A549 (cell line): Measurements from ENCODE around the gene NXPH1. TPM values are rescaled to one million over a fixed set of nuclear protein-coding genes. Genes with fewer than 3 reads are reported as not detected.

Experiments used
- ATAC-seq, 2 experiments: fragments of 200-7000 bp in 1 of 2; fragments of >200 bp in 1 of 2; cut with Nextera tagmentation in 1 of 2; cut with Tn5 transposase in 1 of 2; 3 replicates each; pipeline versions ENCODE4 v1.8.0 to v1.9.1; 2018 to 2020; ENCODE audit warnings: mild to moderate bottlenecking in 1 of 2, moderate library complexity in 1 of 2
- CTCF ChIA-PET: fragments of 300-600 bp; sonication (Branson Sonifier 250); formaldehyde crosslinking; extraction: SDS; loops from one replicate; lab custom pipeline; 2021; ENCODE audit warnings: antibody characterized with exemption, inconsistent platforms; lab: Yijun Ruan, JAX
- POLR2A ChIA-PET: fragments of 350-600 bp; formaldehyde crosslinking; extraction: SDS; loops from one replicate; lab custom pipeline; 2021; ENCODE audit warnings: antibody characterized with exemption, inconsistent platforms; lab: Yijun Ruan, JAX
- DNase-seq, 2 experiments: peaks; one replicate each; pipeline versions ENCODE4 v3.0.0 to v3.0.0-alpha.2; 2011 to 2016; ENCODE audit warnings: low read depth in 1 of 2, low spot score in 1 of 2
- FAIRE-seq: peaks from 2 replicates; lab custom pipeline; 2011; peaks lifted over from hg19 to GRCh38; lab: Jason Lieb, UNC
- H3K27ac ChIP-seq, 2 experiments: fragments of >200 bp; sonication (Bioruptor Twin); formaldehyde crosslinking; 3 replicates each; pipeline ENCODE4 v1.5.1; 2016 to 2017
- H3K4me1 ChIP-seq: fragments of >200 bp; sonication (Bioruptor Twin); formaldehyde crosslinking; 3 replicates; pipeline ENCODE4 v1.6.1; 2016
- H3K4me2 ChIP-seq: fragments of >200 bp; sonication (Bioruptor Twin); formaldehyde crosslinking; 3 replicates; pipeline ENCODE4 v1.6.1; 2016
- H3K4me3 ChIP-seq: fragments of >200 bp; sonication (Bioruptor Twin); formaldehyde crosslinking; 3 replicates; pipeline ENCODE4 v1.5.1; 2016
- H3K9me3 ChIP-seq: fragments of >200 bp; sonication (Bioruptor Twin); formaldehyde crosslinking; 3 replicates; pipeline ENCODE4 v1.6.1; 2016
- BHLHE40 ChIP-seq: IDR thresholded peaks from 2 replicates; pipeline ENCODE4 v1.6.1; 2012; ENCODE audit warnings: low read depth, low read length, inconsistent platforms
- CHD2 ChIP-seq: fragments of 150-350 bp; IDR thresholded peaks from 2 replicates; pipeline ENCODE4 v1.6.1; 2014; ENCODE audit warnings: low read length; ENCODE audit not compliant: partially characterized antibody
- CHD4 ChIP-seq: fragments of 200-600 bp; sonication (generic); IDR thresholded peaks from 2 replicates; pipeline ENCODE4 v1.6.1; 2016; ENCODE audit warnings: antibody characterized with exemption, mild to moderate bottlenecking, borderline replicate concordance
- EHF ChIP-seq: fragments of 250-450 bp; sonication (Bioruptor Pico); IDR thresholded peaks from 2 replicates; pipeline ENCODE4 v1.5.0; 2020; ENCODE audit warnings: mild to moderate bottlenecking
- EHMT2 ChIP-seq: fragments of 200-600 bp; sonication (generic); IDR thresholded peaks from 2 replicates; pipeline ENCODE4 v1.6.1; 2016; ENCODE audit warnings: antibody characterized with exemption, low read depth, mild to moderate bottlenecking, moderate library complexity
- ESRRA ChIP-seq: fragments of 150-350 bp; IDR thresholded peaks from 2 replicates; pipeline ENCODE4 v1.6.1; 2014; ENCODE audit warnings: mild to moderate bottlenecking, low read length, borderline replicate concordance
- FOSL2 ChIP-seq, 2 experiments: fragments of 450-650 bp in 1 of 2; fragments of >200 bp in 1 of 2; sonication (Bioruptor Twin) in 1 of 2; formaldehyde crosslinking; IDR thresholded peaks; 2 replicates each; pipeline versions ENCODE4 v1.5.0 to v1.6.1; 2016 to 2020; ENCODE audit warnings: mild to moderate bottlenecking in 1 of 2, moderate library complexity in 1 of 2
- HEYL ChIP-seq: fragments of 250-450 bp; sonication (Bioruptor Pico); IDR thresholded peaks from 2 replicates; pipeline ENCODE4 v1.8.0; 2021; ENCODE audit warnings: mild to moderate bottlenecking, moderate library complexity
- HOXA7 ChIP-seq: fragments of 250-450 bp; sonication (Bioruptor Pico); IDR thresholded peaks from 2 replicates; pipeline ENCODE4 v1.5.0; 2020; ENCODE audit warnings: mild to moderate bottlenecking, moderate library complexity
- HOXB5 ChIP-seq: fragments of 250-450 bp; sonication (Bioruptor Pico); IDR thresholded peaks from 2 replicates; pipeline ENCODE4 v1.5.0; 2020; ENCODE audit warnings: mild to moderate bottlenecking, moderate library complexity
- MAZ ChIP-seq: fragments of 150-350 bp; IDR thresholded peaks from 2 replicates; pipeline ENCODE4 v1.6.1; 2014; ENCODE audit warnings: antibody characterized with exemption, low read depth, low read length, borderline replicate concordance
- NR3C1 ChIP-seq: fragments of >200 bp; sonication (Bioruptor Twin); formaldehyde crosslinking; IDR thresholded peaks from 3 replicates; pipeline ENCODE4 v1.6.1; 2017
- POLR2A ChIP-seq: IDR thresholded peaks from 2 replicates; pipeline ENCODE4 v1.6.1; 2012; ENCODE audit warnings: mild to moderate bottlenecking, low read length
- RFX5 ChIP-seq: fragments of 450-650 bp; IDR thresholded peaks from 2 replicates; pipeline ENCODE4 v1.7.1; 2014; ENCODE audit warnings: antibody characterized with exemption, mild to moderate bottlenecking, moderate library complexity
- TFCP2L1 ChIP-seq: fragments of 250-450 bp; sonication (Bioruptor Pico); IDR thresholded peaks from 2 replicates; pipeline ENCODE4 v1.5.0; 2021; ENCODE audit warnings: mild to moderate bottlenecking
- TP53 ChIP-seq: fragments of 250-450 bp; sonication (Bioruptor Pico); IDR thresholded peaks from 2 replicates; pipeline ENCODE4 v1.5.0; 2021; ENCODE audit warnings: mild to moderate bottlenecking, moderate library complexity
- whole genome bisulfite sequencing: methylation state at CpG from one replicate; pipeline ENCODE4 v1.1.6; 2017; ENCODE audit errors: missing lambda C conversion rate; 5-methylcytosine and 5-hydroxymethylcytosine counted together
- polyA plus RNA-seq, 4 experiments: library from polyadenylated mRNA; depleted of rRNA in 3 of 4; stranded (reverse); fragments of >200 nt; fragmentation: RNase III in 1 of 4; extraction: RNeasy Plus Mini Kit Qiagen cat#74134 plus additional on column Dnase treatment in 1 of 4; gene quantifications; 2 replicates in 3 of 4; 3 replicates in 1 of 4; pipeline ENCODE4 v1.2.3, GENCODE V29; 2011 to 2017
- TF ChIP-seq, protein P1 (sequence below): fragments of 250-450 bp; sonication (Bioruptor Pico); IDR thresholded peaks from 2 replicates; pipeline ENCODE4 v1.5.0; 2020; ENCODE audit warnings: low read depth, mild to moderate bottlenecking, moderate library complexity
- TF ChIP-seq, protein P2 (sequence below): fragments of 200-600 bp; sonication (generic); IDR thresholded peaks from 2 replicates; pipeline ENCODE4 v1.6.1; 2016; ENCODE audit warnings: antibody characterized with exemption, mild to moderate bottlenecking, moderate library complexity
- TF ChIP-seq, protein P3 (sequence below): fragments of 450-650 bp; IDR thresholded peaks from 2 replicates; pipeline ENCODE4 v1.6.1; 2014; ENCODE audit warnings: antibody characterized with exemption

The NXPH1 gene
- polyA plus RNA-seq, 2 of the 4 experiments (the other 2 are of a cell fraction): not detected

DNA sequence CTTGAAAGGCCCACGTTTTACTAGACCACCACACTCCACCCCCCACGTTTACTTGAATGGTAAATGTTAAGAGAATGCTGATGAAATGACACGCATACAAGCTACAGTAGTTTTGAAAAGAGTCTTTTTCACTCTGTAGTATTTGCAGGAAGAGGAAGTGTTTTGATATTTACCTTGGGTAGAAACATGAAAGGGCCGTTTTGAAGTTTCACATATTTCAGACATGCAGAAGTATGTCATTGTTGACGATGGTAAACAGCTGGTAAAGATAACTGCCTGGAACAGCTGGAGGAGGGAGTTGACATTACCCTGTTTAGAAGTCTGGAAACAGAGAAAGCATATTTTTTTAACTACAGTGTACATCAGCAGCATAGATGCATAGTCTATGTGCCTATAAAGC, 160.7 kb downstream of the NXPH1 start:
- ATAC-seq (no peak), DNase-seq (no peak), FAIRE-seq (no peak)
- Histone ChIP-seq H3K4me2 (no peak overlapping the region), H3K4me3 (no peak overlapping the region), H3K9me3 (no peaks in the 10 kb centered on the region), H3K27ac (no peak overlapping the region), H3K4me1 (no peaks in the 10 kb centered on the region)
- ChIA-PET POLR2A (no interaction called here), CTCF (interaction anchor here (0.6 kb wide), 1 partner anchor 1827 kb away, joined by 3 read pairs; no protein-coding TSS in a partner anchor)
- 2% methylated on average over 5 of the region's 5 CpGs for WGBS
- TF ChIP-seq MAZ: no peak
- TF ChIP-seq, protein P1, sequence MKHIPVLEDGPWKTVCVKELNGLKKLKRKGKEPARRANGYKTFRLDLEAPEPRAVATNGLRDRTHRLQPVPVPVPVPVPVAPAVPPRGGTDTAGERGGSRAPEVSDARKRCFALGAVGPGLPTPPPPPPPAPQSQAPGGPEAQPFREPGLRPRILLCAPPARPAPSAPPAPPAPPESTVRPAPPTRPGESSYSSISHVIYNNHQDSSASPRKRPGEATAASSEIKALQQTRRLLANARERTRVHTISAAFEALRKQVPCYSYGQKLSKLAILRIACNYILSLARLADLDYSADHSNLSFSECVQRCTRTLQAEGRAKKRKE (CRISPR knock-in tag): no peak

DNA sequence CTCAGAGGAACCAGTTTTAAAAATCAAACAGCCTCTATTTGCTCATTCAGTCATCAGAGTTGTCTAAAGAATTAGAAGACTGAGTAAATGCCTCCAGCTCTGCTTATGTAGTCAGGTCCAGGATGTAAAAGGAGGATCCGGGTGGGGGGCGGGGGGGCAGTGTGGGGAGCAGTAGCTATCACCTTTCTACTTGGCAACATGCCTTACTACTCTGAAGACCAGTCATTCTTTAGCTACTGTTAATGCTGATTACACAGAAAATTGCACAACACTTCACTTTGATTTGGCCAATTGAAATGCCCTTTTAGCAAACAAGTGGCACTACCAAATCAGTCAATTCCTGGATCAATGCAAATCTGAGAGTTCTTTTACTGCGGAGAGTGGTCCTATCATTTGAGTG, 164.2 kb downstream of the NXPH1 start:
- DNase-seq (no peak), ATAC-seq (no peak), FAIRE-seq (no peak)
- TF ChIP-seq, protein P2, sequence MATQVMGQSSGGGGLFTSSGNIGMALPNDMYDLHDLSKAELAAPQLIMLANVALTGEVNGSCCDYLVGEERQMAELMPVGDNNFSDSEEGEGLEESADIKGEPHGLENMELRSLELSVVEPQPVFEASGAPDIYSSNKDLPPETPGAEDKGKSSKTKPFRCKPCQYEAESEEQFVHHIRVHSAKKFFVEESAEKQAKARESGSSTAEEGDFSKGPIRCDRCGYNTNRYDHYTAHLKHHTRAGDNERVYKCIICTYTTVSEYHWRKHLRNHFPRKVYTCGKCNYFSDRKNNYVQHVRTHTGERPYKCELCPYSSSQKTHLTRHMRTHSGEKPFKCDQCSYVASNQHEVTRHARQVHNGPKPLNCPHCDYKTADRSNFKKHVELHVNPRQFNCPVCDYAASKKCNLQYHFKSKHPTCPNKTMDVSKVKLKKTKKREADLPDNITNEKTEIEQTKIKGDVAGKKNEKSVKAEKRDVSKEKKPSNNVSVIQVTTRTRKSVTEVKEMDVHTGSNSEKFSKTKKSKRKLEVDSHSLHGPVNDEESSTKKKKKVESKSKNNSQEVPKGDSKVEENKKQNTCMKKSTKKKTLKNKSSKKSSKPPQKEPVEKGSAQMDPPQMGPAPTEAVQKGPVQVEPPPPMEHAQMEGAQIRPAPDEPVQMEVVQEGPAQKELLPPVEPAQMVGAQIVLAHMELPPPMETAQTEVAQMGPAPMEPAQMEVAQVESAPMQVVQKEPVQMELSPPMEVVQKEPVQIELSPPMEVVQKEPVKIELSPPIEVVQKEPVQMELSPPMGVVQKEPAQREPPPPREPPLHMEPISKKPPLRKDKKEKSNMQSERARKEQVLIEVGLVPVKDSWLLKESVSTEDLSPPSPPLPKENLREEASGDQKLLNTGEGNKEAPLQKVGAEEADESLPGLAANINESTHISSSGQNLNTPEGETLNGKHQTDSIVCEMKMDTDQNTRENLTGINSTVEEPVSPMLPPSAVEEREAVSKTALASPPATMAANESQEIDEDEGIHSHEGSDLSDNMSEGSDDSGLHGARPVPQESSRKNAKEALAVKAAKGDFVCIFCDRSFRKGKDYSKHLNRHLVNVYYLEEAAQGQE: no peak
- TF ChIP-seq NR3C1: no peak
- TF ChIP-seq, protein P3, sequence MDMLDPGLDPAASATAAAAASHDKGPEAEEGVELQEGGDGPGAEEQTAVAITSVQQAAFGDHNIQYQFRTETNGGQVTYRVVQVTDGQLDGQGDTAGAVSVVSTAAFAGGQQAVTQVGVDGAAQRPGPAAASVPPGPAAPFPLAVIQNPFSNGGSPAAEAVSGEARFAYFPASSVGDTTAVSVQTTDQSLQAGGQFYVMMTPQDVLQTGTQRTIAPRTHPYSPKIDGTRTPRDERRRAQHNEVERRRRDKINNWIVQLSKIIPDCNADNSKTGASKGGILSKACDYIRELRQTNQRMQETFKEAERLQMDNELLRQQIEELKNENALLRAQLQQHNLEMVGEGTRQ: no peak
- TF ChIP-seq CHD4: no peak
- TF ChIP-seq HOXA7 (CRISPR knock-in tag): no peak
- TF ChIP-seq EHF: no peak
- H3K4me2 ChIP-seq: no peak overlapping the region
- 4% methylated on average over 3 of the region's 3 CpGs for WGBS
- ChIA-PET CTCF (no interaction called here), POLR2A (no interaction called here)
- H3K4me3 ChIP-seq: no peak overlapping the region
- H3K27ac ChIP-seq: no peak overlapping the region
- H3K4me1 ChIP-seq: no peaks in the 10 kb centered on the region
- no peaks in the 10 kb centered on the region for H3K9me3 ChIP-seq

DNA sequence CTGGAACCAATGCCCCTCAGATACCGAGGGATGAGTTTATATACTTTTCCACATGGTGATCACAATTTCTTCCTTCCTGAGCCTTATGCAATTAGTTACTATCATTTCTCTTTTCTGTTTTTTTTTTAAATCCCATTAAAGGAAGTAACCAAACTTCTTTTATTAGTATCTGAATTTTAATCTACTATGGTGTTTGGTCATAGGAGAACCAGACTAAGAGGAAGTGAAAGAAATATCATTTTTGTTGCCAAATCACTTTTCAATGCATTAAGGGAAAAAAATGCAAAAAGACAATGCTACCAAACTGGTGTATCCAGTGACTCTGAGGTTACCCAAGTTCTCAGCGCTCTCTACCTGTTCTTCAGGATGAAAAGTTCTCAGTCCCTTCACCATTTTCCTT, 167.7 kb downstream of the NXPH1 start:
- TF ChIP-seq BHLHE40: no peak
- no peak for TF ChIP-seq HOXA7 (CRISPR knock-in tag)
- no peak for TF ChIP-seq ESRRA
- TF ChIP-seq FOSL2 (IDR thresholded peaks at IDR 0.05): no peak
- TF ChIP-seq FOSL2 (CRISPR knock-in tag; IDR thresholded peaks at IDR 0.05): no peak
- TF ChIP-seq HOXB5 (CRISPR knock-in tag): no peak
- no peak for TF ChIP-seq RFX5
- TF ChIP-seq EHMT2: no peak
- no peak for TF ChIP-seq POLR2A
- TF ChIP-seq EHF: no peak
- no peak for TF ChIP-seq TP53 (CRISPR knock-in tag)
- TF ChIP-seq CHD2: no peak
- no peak for TF ChIP-seq TFCP2L1 (CRISPR knock-in tag)
- TF ChIP-seq HEYL (CRISPR knock-in tag): no peak
- ATAC-seq: no peak
- no peak for FAIRE-seq

More for the DNA sequence above, 167.7 kb downstream of the NXPH1 start:
- WGBS: 3% methylated on average over 2 of the region's 2 CpGs
- no peaks in the 10 kb centered on the region for H3K9me3 ChIP-seq
- no peaks in the 10 kb centered on the region for H3K4me1 ChIP-seq
- CTCF ChIA-PET: no interaction called here
- POLR2A ChIA-PET: no interaction called here
- no peak overlapping the region for H3K4me2 ChIP-seq
- H3K27ac ChIP-seq: no peak overlapping the region
- no peak overlapping the region for H3K4me3 ChIP-seq
- no peak for DNase-seq
